SKM-1 treated with dmso at 0.1 percent for 144 hours (cell line): ENCODE data around the gene KHDC1.
"Not testable (repeated sequence)": the region's sequence is repeated elsewhere in the genome, so short reads cannot be mapped to it uniquely, and the experiment has no call there.

Experiments used
- DNase-seq: peaks from one replicate; lab custom pipeline; 2025; ENCODE audit not compliant: unreplicated experiment; lab: John Stamatoyannopoulos, UW

Gene KHDC1

GRCh38 chr6:73262671-73263569, at the start of gene KHDC1:
KHDC1 (minus strand) TSS chr6:73263196; CDS start chr6:73242517, 20,679 bp downstream.
- peak; percentile 44 for DNase-seq

- DNase-seq = not testable (repeated sequence)
Measured at GRCh38 chr6:73310503-73310845, 47.5 kb upstream of the KHDC1 start.

- peak; percentile 74 for DNase-seq
Measured at GRCh38 chr6:73309785-73310502, 46.9 kb upstream of the KHDC1 start.

- DNase-seq = no peak
Measured at GRCh38 chr6:73309535-73309784, 46.5 kb upstream of the KHDC1 start.

- no peak for DNase-seq
Measured at GRCh38 chr6:73308712-73309534, 45.9 kb upstream of the KHDC1 start.

- DNase-seq = not testable (repeated sequence)
Measured at GRCh38 chr6:73303773-73304172, 40.8 kb upstream of the KHDC1 start.

- no peak for DNase-seq
Measured at GRCh38 chr6:73302339-73302738, 39.3 kb upstream of the KHDC1 start.

- DNase-seq = no peak
Measured at GRCh38 chr6:73299151-73299971, 36.4 kb upstream of the KHDC1 start.

GRCh38 chr6:73293331-73293730, 30.3 kb upstream of the KHDC1 start:
- no peak for DNase-seq

- DNase-seq = no peak
Measured at GRCh38 chr6:73290435-73290834, 27.4 kb upstream of the KHDC1 start.

GRCh38 chr6:73286752-73287151, 23.8 kb upstream of the KHDC1 start:
- no peak for DNase-seq

GRCh38 chr6:73285674-73286283, 22.8 kb upstream of the KHDC1 start:
- DNase-seq = no peak

- DNase-seq = no peak
Measured at GRCh38 chr6:73282871-73283270, 19.9 kb upstream of the KHDC1 start.

- DNase-seq = not testable (repeated sequence)
Measured at GRCh38 chr6:73281684-73282083, 18.7 kb upstream of the KHDC1 start.

- not testable (repeated sequence) for DNase-seq
Measured at GRCh38 chr6:73269296-73269695, 6.3 kb upstream of the KHDC1 start.

- not testable (repeated sequence) for DNase-seq
Measured at GRCh38 chr6:73268896-73269295, 5.9 kb upstream of the KHDC1 start.

- DNase-seq = no peak
Measured at GRCh38 chr6:73264446-73264845, 1.4 kb upstream of the KHDC1 start.

- DNase-seq = no peak
Measured at GRCh38 chr6:73263570-73263909, 544 bp upstream of the KHDC1 start.

GRCh38 chr6:73258721-73259120, 4.3 kb downstream of the KHDC1 start:
- no peak for DNase-seq

GRCh38 chr6:73254323-73254722, 8.7 kb downstream of the KHDC1 start:
- not testable (repeated sequence) for DNase-seq
